IMR-90 (cell line): ENCODE measurements around the gene KLHDC10. TPM values are rescaled to one million over a fixed set of nuclear protein-coding genes. Genes with fewer than 3 reads are reported as not detected.

Experiments
- ATAC-seq: fragments of 200-7000 bp; cut with Tn5 transposase; 2 replicates; pipeline ENCODE4 v1.9.1; 2020; ENCODE audit warnings: low read depth, mild to moderate bottlenecking, moderate library complexity
- BruUV-seq: library from RNA; stranded (reverse); fragments of 400-500 nt; replicated peaks from 2 replicates; lab custom pipeline; 2021; lab: Mats Ljungman, UMichigan
- CTCF ChIA-PET: fragments of 300-600 bp; formaldehyde crosslinking; extraction: SDS; loops from one replicate; lab custom pipeline; 2021; ENCODE audit warnings: antibody characterized with exemption; lab: Yijun Ruan, JAX
- POLR2A ChIA-PET: fragments of 300-600 bp; sonication (Branson Sonifier 250); formaldehyde crosslinking; loops from one replicate; lab custom pipeline; 2022; ENCODE audit warnings: antibody characterized with exemption; ENCODE audit not compliant: unreplicated experiment; lab: Charles Lee
- DNase-seq: peaks from one replicate; pipeline ENCODE4 v3.0.0; 2013
- H2AFZ ChIP-seq: replicated peaks from 2 replicates; pipeline ENCODE3; 2013; ENCODE audit warnings: low read length, mild to moderate bottlenecking; ENCODE audit not compliant: poor library complexity
- H2AK5ac ChIP-seq: 2 replicates; pipeline ENCODE4 v1.6.1; 2013; ENCODE audit warnings: low read depth, low read length, inconsistent platforms
- H2AK9ac ChIP-seq: replicated peaks from 2 replicates; pipeline ENCODE3; 2013; ENCODE audit warnings: mild to moderate bottlenecking, low read depth, low read length, moderate library complexity; ENCODE audit not compliant: poor library complexity
- H2BK120ac ChIP-seq: 2 replicates; pipeline ENCODE4 v1.6.1; 2013; ENCODE audit warnings: low read depth, low read length, inconsistent platforms
- H2BK15ac ChIP-seq: 3 replicates; pipeline ENCODE4 v1.6.1; 2013; ENCODE audit warnings: low read depth, low read length, inconsistent platforms
- H2BK20ac ChIP-seq: 2 replicates; pipeline ENCODE4 v1.6.1; 2013; ENCODE audit warnings: low read depth, mild to moderate bottlenecking, inconsistent platforms, low read length, moderate library complexity
- H2BK5ac ChIP-seq: 2 replicates; pipeline ENCODE4 v1.6.1; 2013; ENCODE audit warnings: mild to moderate bottlenecking, low read depth, low read length, inconsistent platforms; ENCODE audit not compliant: poor library complexity, severe bottlenecking
- H3K14ac ChIP-seq: replicated peaks from 2 replicates; pipeline ENCODE4 v1.6.1; 2013; ENCODE audit warnings: low read depth, low read length, inconsistent platforms
- H3K18ac ChIP-seq: 2 replicates; pipeline ENCODE4 v1.6.1; 2013; ENCODE audit warnings: low read depth, low read length, control low read depth
- H3K23ac ChIP-seq: 2 replicates; pipeline ENCODE4 v1.6.1; 2013; ENCODE audit warnings: low read depth, low read length, inconsistent platforms
- H3K27ac ChIP-seq: 2 replicates; pipeline ENCODE4 v1.5.1; 2013; ENCODE audit warnings: mild to moderate bottlenecking, control low read depth, low read length; ENCODE audit not compliant: insufficient read depth
- H3K27me3 ChIP-seq: 2 replicates; pipeline ENCODE4 v1.6.1; 2013; ENCODE audit warnings: low read length; ENCODE audit not compliant: control insufficient read depth, insufficient read depth
- H3K36me3 ChIP-seq: 2 replicates; pipeline ENCODE4 v1.6.1; 2013; ENCODE audit warnings: low read length, mixed read lengths; ENCODE audit not compliant: control insufficient read depth, insufficient read depth
- H3K4ac ChIP-seq: 2 replicates; pipeline ENCODE4 v1.6.1; 2013; ENCODE audit warnings: low read depth, low read length, inconsistent platforms
- H3K4me1 ChIP-seq: 2 replicates; pipeline ENCODE4 v1.6.1; 2013; ENCODE audit warnings: low read length, mixed read lengths; ENCODE audit not compliant: control insufficient read depth, insufficient read depth
- H3K4me2 ChIP-seq: 2 replicates; pipeline ENCODE4 v1.6.1; 2013; ENCODE audit warnings: low read depth, mild to moderate bottlenecking, control low read depth, low read length, moderate library complexity
- H3K4me3 ChIP-seq: 2 replicates; pipeline ENCODE4 v1.5.1; 2013; ENCODE audit warnings: low read depth, mild to moderate bottlenecking, control low read depth, low read length, moderate library complexity; ENCODE audit not compliant: insufficient read depth
- H3K56ac ChIP-seq: 2 replicates; pipeline ENCODE4 v1.6.1; 2013; ENCODE audit warnings: low read length, inconsistent platforms; ENCODE audit not compliant: insufficient read depth; ENCODE audit errors: extremely low read depth
- H3K79me1 ChIP-seq, 2 experiments: 2 replicates each; pipeline ENCODE4 v1.6.1; 2013; ENCODE audit warnings: low read length in 2 of 2, inconsistent platforms in 1 of 2, low read depth in 1 of 2
- H3K9ac ChIP-seq: 2 replicates; pipeline ENCODE4 v1.6.1; 2013; ENCODE audit warnings: low read depth, low read length, control low read depth
- H3K9me1 ChIP-seq: 2 replicates; pipeline ENCODE4 v1.6.1; 2013; ENCODE audit warnings: low read length, inconsistent platforms; ENCODE audit not compliant: insufficient read depth
- H3K9me3 ChIP-seq: 2 replicates; pipeline ENCODE4 v1.6.1; 2013; ENCODE audit warnings: low read length; ENCODE audit not compliant: control insufficient read depth, insufficient read depth
- H4K20me1 ChIP-seq: 2 replicates; pipeline ENCODE4 v1.6.1; 2013; ENCODE audit warnings: low read length, inconsistent platforms; ENCODE audit not compliant: insufficient read depth
- H4K5ac ChIP-seq: 2 replicates; pipeline ENCODE4 v1.6.1; 2013; ENCODE audit warnings: mild to moderate bottlenecking, low read depth, low read length, control low read depth
- H4K8ac ChIP-seq, 2 experiments: 2 replicates each; pipeline ENCODE4 v1.6.1; 2013; ENCODE audit warnings: low read depth in 2 of 2, low read length in 2 of 2, control low read depth in 1 of 2, inconsistent platforms in 1 of 2
- H4K91ac ChIP-seq: 2 replicates; pipeline ENCODE4 v1.6.1; 2013; ENCODE audit warnings: low read depth, low read length, inconsistent platforms; ENCODE audit not compliant: insufficient read depth
- BHLHE40 ChIP-seq: fragments of 150-350 bp; IDR thresholded peaks from 2 replicates; pipeline ENCODE4 v1.6.1; 2016; ENCODE audit warnings: mild to moderate bottlenecking, low read depth, low read length
- CEBPB ChIP-seq: IDR thresholded peaks from 2 replicates; pipeline ENCODE4 v1.6.1; 2012; ENCODE audit warnings: low read depth, low read length, improper control_type of control experiment
- MXI1 ChIP-seq: IDR thresholded peaks from 2 replicates; pipeline ENCODE4 v1.6.1; 2012; ENCODE audit warnings: low read depth, mild to moderate bottlenecking, low read length, moderate library complexity, borderline replicate concordance
- NFE2L2 ChIP-seq: fragments of 150-350 bp; IDR thresholded peaks from 2 replicates; pipeline ENCODE4 v1.6.1; 2016; ENCODE audit warnings: low read depth, mild to moderate bottlenecking, low read length
- RFX5 ChIP-seq: IDR thresholded peaks from 2 replicates; pipeline ENCODE4 v1.8.0; 2012; ENCODE audit warnings: low read depth, mild to moderate bottlenecking, low read length, moderate library complexity
- WGBS, 2 experiments: methylation state at CpG; one replicate each; pipeline versions ENCODE4 v1.1.5 to v1.1.7; 2013; ENCODE audit warnings: missing lambda C conversion rate in 2 of 2; ENCODE audit not compliant: insufficient read length in 1 of 2; ENCODE audit errors: extremely low coverage in 2 of 2; 5-methylcytosine and 5-hydroxymethylcytosine counted together
- dilution Hi-C: fragments of 300-500 bp; cut with HindIII; formaldehyde crosslinking; loops from one replicate; pipeline ENCODE4 v1.14.3; 2018; ENCODE audit warnings: low sequenced_read_pairs; ENCODE audit not compliant: unreplicated experiment
- in situ Hi-C: fragments of 300-500 bp; cut with MboI; formaldehyde crosslinking; loops from 3 replicates; pipeline ENCODE4 v1.14.3; 2019; ENCODE audit warnings: low sequenced_read_pairs, inconsistent platforms, mixed read lengths
- intact Hi-C: fragments of 100-400 bp; cut with micrococcal nuclease; formaldehyde crosslinking; loops from 2 replicates; pipeline ENCODE4 v1.10.0; 2022
- polyA plus RNA-seq, 3 experiments: library from polyadenylated mRNA; depleted of rRNA; stranded (reverse); fragments of >200 nt; gene quantifications; 2 replicates each; pipeline ENCODE4 v1.2.3, GENCODE V29; 2012; ENCODE audit warnings: low replicate concordance in 1 of 3
- total RNA-seq: library from RNA; depleted of rRNA; stranded (reverse); fragments of >200 nt; gene quantifications from 2 replicates; pipeline ENCODE4 v1.2.3, GENCODE V29; 2012
- TF ChIP-seq, protein P1 (sequence below): fragments of 150-350 bp; IDR thresholded peaks from 2 replicates; pipeline ENCODE4 v1.6.1; 2017; ENCODE audit warnings: mild to moderate bottlenecking, antibody characterized with exemption, low read length, low read depth

Gene KLHDC10
- total and polyA plus RNA-seq, 2 of the 4 experiments (the other 2 are of a cell fraction), result 12.4 to 27.1 TPM

- H3K4ac ChIP-seq, result no peak overlapping the region
- no TSS peak for BruUV-seq
- ChIA-PET POLR2A (no interaction called here), CTCF (interaction anchor here (0.6 to 2.1 kb wide), 8 partner anchors 9 to 198 kb away, joined by 3 to 7 read pairs (median 4); partner anchors contain the start of gene KLHDC10)
- DNase-seq, result peak; percentile 80
- no peak overlapping the region for H3K4me2 ChIP-seq
- WGBS, 2 experiments, result no CpG with 5 or more reads among the region's 1 CpG
- H3K18ac ChIP-seq, result no peak overlapping the region
- H2BK15ac ChIP-seq, result no peak overlapping the region
- no peak overlapping the region for H2BK120ac ChIP-seq
- no peak overlapping the region for H3K14ac ChIP-seq
- H2BK20ac ChIP-seq, result no peak overlapping the region
- no peak overlapping the region for H4K5ac ChIP-seq
- no peak overlapping the region for H3K56ac ChIP-seq
- peak; percentile 90 for ATAC-seq
- intact Hi-C loops, result no loop called here
- TF ChIP-seq MXI1 (no peak), NFE2L2 (no peak), RFX5 (no peak), BHLHE40 (no peak), CEBPB (peak; percentile 85)
- TF ChIP-seq, protein P1, sequence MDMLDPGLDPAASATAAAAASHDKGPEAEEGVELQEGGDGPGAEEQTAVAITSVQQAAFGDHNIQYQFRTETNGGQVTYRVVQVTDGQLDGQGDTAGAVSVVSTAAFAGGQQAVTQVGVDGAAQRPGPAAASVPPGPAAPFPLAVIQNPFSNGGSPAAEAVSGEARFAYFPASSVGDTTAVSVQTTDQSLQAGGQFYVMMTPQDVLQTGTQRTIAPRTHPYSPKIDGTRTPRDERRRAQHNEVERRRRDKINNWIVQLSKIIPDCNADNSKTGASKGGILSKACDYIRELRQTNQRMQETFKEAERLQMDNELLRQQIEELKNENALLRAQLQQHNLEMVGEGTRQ, result no peak
- H3K27me3 ChIP-seq, result no peaks in the 10 kb centered on the region
- no peaks in the 10 kb centered on the region for H3K9me3 ChIP-seq
- H4K8ac ChIP-seq, result no peak overlapping the region
- no peak overlapping the region for H2BK5ac ChIP-seq
- H3K4me3 ChIP-seq, result no peak overlapping the region
- no peaks in the 10 kb centered on the region; the same call in 1 of the 2 replicates for H3K9me1 ChIP-seq
- H2AFZ ChIP-seq, result no peak overlapping the region
- H3K36me3 ChIP-seq, result peaks cover 2% of the 10 kb centered on the region; the same call in 1 of the 2 replicates
- H3K4me1 ChIP-seq, result 0 out of 2 replicates have a peak, but pooled peaks cover 1% of the 10 kb centered on the region
- no peak overlapping the region for H2AK9ac ChIP-seq
- in situ Hi-C loops, result no loop called here
- H3K23ac ChIP-seq, result no peak overlapping the region
- no peak overlapping the region for H2AK5ac ChIP-seq
- no peak overlapping the region for H3K27ac ChIP-seq
- peaks cover 15 to 51% of the 10 kb centered on the region in 2 experiments for H3K79me1 ChIP-seq
- H4K20me1 ChIP-seq, result peaks cover 4% of the 10 kb centered on the region; the same call in 1 of the 2 replicates
- H3K9ac ChIP-seq, result no peak overlapping the region
- dilution Hi-C loops, result no loop called here
- H4K91ac ChIP-seq, result no peak overlapping the region
Measured at GRCh38 chr7:130095812-130096211, 25.5 kb downstream of the KLHDC10 start.
